GM12878 (cell line): ENCODE measurements around the gene GPR68.

Experiments
- CBFB ChIP-seq: IDR thresholded peaks from 2 replicates; pipeline ENCODE4 v1.6.1; 2016; ENCODE audit warnings: antibody characterized with exemption, low read depth
- CUX1 ChIP-seq: IDR thresholded peaks from 2 replicates; pipeline ENCODE4 v1.6.1; 2012; ENCODE audit warnings: improper control_type of control experiment, low read depth, low read length; ENCODE audit not compliant: insufficient replicate concordance
- HDAC2 ChIP-seq: fragments of 200-600 bp; sonication (generic); IDR thresholded peaks from 2 replicates; pipeline ENCODE4 v1.6.1; 2017
- MTA3 ChIP-seq: IDR thresholded peaks from 2 replicates; pipeline ENCODE4 v1.6.1; 2012; ENCODE audit warnings: low read length, inconsistent platforms, borderline replicate concordance
- POLR2A ChIP-seq: IDR thresholded peaks from 2 replicates; pipeline ENCODE4 v1.6.1; 2011; ENCODE audit warnings: low read depth, mild to moderate bottlenecking, low read length
- TAF1 ChIP-seq: IDR thresholded peaks from 2 replicates; pipeline ENCODE4 v1.6.1; 2011; ENCODE audit warnings: mild to moderate bottlenecking, low read depth, low read length, borderline replicate concordance
- TF ChIP-seq, protein P1 (sequence below): IDR thresholded peaks from 2 replicates; pipeline ENCODE4 v1.6.1; 2012; ENCODE audit warnings: mild to moderate bottlenecking, low read depth, low read length
- TF ChIP-seq, protein P2 (sequence below), 3 experiments: IDR thresholded peaks in 2 of 3; conservative IDR thresholded peaks in 1 of 3; 2 replicates each; pipeline ENCODE4 v1.5.1; 2011; ENCODE audit warnings: low read depth in 3 of 3, low read length in 3 of 3, mild to moderate bottlenecking in 3 of 3, control low read depth in 2 of 3, moderate library complexity in 2 of 3, inconsistent platforms in 1 of 3, mixed read lengths in 1 of 3; ENCODE audit not compliant: control insufficient read depth in 2 of 3, insufficient read depth in 1 of 3; ENCODE audit errors: extremely low read depth in 1 of 3

GRCh38 chr14:91290986-91291385 lies 46.5 kb upstream of the GPR68 start:
- TF ChIP-seq CBFB (no peak), HDAC2 (no peak), POLR2A (no peak), MTA3 (no peak), CUX1 (no peak), TAF1 (no peak)
- TF ChIP-seq, protein P1, sequence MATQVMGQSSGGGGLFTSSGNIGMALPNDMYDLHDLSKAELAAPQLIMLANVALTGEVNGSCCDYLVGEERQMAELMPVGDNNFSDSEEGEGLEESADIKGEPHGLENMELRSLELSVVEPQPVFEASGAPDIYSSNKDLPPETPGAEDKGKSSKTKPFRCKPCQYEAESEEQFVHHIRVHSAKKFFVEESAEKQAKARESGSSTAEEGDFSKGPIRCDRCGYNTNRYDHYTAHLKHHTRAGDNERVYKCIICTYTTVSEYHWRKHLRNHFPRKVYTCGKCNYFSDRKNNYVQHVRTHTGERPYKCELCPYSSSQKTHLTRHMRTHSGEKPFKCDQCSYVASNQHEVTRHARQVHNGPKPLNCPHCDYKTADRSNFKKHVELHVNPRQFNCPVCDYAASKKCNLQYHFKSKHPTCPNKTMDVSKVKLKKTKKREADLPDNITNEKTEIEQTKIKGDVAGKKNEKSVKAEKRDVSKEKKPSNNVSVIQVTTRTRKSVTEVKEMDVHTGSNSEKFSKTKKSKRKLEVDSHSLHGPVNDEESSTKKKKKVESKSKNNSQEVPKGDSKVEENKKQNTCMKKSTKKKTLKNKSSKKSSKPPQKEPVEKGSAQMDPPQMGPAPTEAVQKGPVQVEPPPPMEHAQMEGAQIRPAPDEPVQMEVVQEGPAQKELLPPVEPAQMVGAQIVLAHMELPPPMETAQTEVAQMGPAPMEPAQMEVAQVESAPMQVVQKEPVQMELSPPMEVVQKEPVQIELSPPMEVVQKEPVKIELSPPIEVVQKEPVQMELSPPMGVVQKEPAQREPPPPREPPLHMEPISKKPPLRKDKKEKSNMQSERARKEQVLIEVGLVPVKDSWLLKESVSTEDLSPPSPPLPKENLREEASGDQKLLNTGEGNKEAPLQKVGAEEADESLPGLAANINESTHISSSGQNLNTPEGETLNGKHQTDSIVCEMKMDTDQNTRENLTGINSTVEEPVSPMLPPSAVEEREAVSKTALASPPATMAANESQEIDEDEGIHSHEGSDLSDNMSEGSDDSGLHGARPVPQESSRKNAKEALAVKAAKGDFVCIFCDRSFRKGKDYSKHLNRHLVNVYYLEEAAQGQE: no peak
- TF ChIP-seq, protein P2, sequence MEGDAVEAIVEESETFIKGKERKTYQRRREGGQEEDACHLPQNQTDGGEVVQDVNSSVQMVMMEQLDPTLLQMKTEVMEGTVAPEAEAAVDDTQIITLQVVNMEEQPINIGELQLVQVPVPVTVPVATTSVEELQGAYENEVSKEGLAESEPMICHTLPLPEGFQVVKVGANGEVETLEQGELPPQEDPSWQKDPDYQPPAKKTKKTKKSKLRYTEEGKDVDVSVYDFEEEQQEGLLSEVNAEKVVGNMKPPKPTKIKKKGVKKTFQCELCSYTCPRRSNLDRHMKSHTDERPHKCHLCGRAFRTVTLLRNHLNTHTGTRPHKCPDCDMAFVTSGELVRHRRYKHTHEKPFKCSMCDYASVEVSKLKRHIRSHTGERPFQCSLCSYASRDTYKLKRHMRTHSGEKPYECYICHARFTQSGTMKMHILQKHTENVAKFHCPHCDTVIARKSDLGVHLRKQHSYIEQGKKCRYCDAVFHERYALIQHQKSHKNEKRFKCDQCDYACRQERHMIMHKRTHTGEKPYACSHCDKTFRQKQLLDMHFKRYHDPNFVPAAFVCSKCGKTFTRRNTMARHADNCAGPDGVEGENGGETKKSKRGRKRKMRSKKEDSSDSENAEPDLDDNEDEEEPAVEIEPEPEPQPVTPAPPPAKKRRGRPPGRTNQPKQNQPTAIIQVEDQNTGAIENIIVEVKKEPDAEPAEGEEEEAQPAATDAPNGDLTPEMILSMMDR (IDR thresholded peaks at IDR 0.05 in 2 of 3, conservative IDR thresholded peaks at IDR 0.05 in 1 of 3; ENCODE audit: control insufficient read depth in 2 of 3, extremely low read depth in 1 of 3, insufficient read depth in 1 of 3, low read depth in 3 of 3, low read length in 3 of 3): no peak
